ENCODE data around the gene CAB39.
"Not testable (repeated sequence)": the region's sequence is repeated elsewhere in the genome, so short reads cannot be mapped to it uniquely, and the experiment has no call there.

Gene CAB39

DNA sequence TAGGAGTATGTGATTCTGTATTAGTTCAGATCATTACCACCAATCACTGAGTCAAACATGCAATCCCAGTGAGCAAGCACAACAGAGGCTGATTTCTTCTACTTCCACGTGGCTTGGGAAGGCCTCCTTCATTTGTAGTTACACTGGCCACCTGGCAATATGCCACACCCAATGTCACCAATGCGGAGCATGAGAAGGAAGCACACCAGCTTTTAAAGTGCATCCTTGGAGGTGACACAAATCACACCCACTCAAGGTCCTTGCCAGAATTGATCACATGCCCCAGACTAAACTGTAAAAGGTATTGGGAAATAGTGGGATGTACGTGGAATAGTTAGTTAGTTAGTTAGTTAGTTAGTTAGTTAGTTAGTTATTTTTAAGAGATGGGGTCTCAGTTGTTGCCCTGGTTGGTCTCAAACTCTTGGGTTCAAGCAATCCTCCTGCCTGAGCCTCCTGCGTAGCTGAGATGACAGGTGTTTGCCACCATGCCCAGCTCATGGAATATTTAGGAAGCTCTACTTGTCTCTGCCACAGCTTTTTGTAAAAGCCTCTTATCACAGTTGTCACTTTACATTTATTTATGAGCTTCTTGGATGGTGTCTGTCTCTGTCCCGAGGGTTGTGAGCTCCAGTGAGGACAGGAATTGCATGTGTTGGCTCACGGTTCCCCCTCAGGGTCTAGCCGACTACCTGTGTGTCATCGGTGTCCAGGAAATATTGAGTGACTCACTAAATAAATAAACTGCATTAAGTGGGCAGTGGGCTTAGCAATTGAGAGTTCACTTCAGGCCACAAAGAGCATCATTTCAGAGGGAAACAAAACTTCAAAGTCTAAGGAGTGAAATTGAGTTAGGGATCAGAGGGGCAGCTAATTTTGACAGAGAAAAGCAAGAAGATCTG lies 28.1 kb upstream of the CAB39 start:
- DNase-seq: no peak

GRCh38 chr2:230685178-230685577 lies 27.5 kb upstream of the CAB39 start:
- DNase-seq: peak in 3 of 14 donors; percentile 10 to 13 (median 12)

- no peak for DNase-seq
Measured at GRCh38 chr2:230687498-230687897, 25.1 kb upstream of the CAB39 start.

DNA sequence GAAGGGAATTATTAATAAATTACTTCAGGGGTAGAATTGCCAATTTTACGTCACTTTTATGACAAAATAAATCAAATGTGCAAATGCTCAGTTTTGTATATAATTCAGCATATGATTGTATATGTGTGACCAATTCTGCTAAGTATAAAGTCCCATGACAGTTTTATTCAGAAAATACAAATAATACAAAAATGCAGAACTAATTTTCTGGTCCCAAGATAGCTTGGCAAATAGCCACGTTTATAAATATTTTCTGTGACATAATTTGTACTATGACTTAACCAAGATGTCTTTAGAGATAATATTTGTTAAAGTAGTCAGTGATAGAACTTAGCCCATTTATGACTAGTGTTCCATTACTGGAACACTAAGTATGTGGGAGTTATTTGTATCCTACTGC lies 24.2 kb upstream of the CAB39 start:
- no peak for DNase-seq

GRCh38 chr2:230690439-230690838 lies 22.2 kb upstream of the CAB39 start:
- peak in 2 of 14 donors; percentile 8 to 33 for DNase-seq

- DNase-seq: no peak
Measured at GRCh38 chr2:230691005-230691647, 21.5 kb upstream of the CAB39 start.

GRCh38 chr2:230692760-230693159 lies 19.9 kb upstream of the CAB39 start:
- DNase-seq: no peak

DNA sequence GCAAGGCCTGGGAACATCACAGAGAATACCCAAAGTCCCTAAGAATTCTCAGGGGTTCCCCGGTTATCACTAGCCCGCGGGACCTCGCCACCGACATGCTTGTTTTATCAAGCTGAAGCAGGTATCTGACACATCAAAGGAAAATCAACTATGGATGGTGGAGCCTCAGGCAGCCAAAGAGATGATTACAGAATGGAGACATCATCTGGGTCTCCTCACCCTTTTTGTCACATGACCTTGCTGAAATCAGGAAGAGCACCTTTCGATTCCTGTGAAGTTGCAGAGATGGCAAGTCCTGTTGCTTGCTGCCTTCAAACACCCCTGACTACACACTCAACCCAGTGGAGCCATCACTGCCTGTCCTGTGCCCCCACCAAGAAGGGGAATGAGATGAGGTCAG lies 19.2 kb upstream of the CAB39 start:
- DNase-seq: no peak

GRCh38 chr2:230694241-230694640 lies 18.4 kb upstream of the CAB39 start:
- DNase-seq: no peak

DNA sequence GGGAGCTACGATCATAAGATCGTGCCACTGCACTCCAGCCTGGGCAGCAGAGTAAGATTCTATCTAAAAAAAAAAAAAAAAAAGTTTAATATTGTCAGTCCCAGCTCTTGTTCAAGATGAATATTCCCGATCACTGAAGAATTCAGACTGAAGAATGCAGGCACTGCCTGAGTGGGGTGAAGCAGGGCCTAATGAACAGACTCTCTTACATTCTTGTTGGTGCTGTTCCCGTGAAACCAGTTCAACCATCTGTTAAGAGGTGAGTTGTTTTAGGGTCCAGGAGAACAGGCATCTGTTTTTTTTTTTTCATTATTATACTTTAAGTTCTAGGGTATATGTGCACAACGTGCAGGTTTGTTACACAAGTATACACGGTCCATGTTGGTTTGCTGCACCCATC lies 17.1 kb upstream of the CAB39 start:
- DNase-seq: no peak

DNA sequence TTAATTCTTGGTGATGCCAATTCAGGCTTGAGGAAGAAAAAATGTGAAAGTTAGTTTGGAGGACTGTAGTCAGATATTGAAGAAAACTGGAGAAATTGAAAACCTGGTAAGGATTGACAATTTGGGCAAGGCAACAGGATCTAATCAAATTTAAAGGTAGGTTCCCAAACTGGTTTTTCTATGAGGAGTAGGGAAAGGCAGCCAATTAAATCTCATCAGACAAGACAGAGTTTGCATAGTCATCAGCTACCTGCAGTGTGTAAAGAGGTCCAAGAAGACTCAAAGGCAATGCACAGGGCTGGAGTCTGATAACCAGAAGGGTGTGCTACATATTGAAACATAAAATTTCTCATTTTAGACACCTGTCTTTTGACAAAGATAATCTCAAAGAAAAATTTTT lies 16.0 kb upstream of the CAB39 start:
- no peak for DNase-seq

- no peak for DNase-seq
Measured at GRCh38 chr2:230697676-230698075, 15.0 kb upstream of the CAB39 start.

DNA sequence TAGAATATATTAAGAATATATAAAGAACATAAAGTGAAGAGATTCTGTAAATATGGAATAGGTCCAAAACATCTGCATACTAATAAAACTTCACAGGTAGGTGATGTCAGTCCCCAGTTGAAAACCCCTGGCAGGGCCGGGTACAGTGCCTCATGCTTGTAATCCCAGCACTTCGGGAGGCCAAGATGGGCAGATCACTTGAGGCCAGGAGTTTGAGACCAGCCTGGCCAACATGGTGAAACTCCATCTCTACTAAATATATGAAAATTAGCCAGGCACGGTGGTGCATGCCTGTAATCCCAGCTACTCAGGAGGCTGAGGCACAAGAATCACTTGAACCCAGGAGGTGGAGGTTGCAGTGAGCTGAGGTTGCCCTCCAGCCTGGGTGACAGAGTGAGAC lies 13.9 kb upstream of the CAB39 start:
- DNase-seq: not testable (repeated sequence)

DNA sequence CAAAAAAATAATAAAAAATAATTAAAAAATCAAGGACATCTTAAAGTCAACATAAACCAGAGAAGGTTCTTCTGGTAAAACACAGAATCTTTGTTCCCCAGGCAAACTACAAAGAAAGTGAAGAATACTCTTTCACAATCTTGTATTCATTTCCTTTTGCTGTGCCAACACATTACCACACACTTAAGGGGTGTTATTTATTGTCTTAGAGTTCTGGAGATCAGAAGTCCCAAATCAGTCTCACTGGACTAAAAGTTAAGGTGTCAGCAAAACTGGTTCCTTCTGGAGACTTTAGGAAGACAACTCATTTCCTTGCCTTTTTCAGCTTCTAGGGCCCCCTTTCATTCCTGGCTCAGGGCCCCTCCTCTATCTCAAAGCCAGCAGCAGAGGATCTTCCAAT lies 12.2 kb upstream of the CAB39 start:
- DNase-seq: no peak

- no peak for DNase-seq
Measured at GRCh38 chr2:230701308-230701707, 11.3 kb upstream of the CAB39 start.

DNA sequence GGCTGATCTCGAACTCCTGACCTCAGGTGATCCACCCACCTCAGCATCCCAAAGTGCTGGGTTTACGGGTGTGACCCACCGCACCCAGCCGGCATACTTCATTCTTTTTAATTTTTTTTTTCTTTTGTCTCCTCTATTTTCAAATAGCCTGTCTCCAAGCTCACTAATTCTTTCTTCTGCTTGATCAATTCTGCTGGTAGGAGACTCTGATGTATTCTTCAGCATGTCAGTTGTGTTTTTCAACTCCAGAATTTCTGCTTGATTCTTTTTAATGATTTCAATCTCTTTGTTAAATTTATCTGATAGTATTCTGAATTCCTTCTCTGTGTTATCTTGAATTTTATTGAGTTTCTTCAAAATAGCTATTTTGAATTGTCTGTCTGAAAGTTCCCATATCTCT lies 10.2 kb upstream of the CAB39 start:
- not testable (repeated sequence) for DNase-seq

- no peak for DNase-seq
Measured at GRCh38 chr2:230703514-230703913, 9.1 kb upstream of the CAB39 start.

GRCh38 chr2:230706053-230706521 lies 6.6 kb upstream of the CAB39 start:
- no peak for DNase-seq

GRCh38 chr2:230706966-230707365 lies 5.7 kb upstream of the CAB39 start:
- no peak for DNase-seq

DNA sequence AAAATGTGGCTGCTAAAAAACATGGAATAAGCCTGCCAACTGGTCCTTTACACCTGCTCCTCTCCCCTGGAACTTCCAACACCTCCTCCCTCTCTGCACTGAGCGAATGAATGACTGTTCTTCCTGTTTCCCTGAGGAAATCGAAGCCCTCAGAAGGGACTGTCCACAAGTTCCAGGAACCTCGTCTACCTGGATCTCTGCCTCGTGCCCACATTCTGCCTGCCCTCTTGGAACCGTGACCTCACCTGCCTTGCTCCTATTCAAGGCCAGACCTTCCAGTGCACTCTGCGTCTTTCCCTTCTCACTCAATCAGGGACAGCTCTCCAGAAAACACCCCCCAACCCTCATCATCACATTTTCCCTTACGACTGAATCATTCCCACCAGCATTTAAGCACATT lies 4.4 kb upstream of the CAB39 start:
- DNase-seq: no peak

DNA sequence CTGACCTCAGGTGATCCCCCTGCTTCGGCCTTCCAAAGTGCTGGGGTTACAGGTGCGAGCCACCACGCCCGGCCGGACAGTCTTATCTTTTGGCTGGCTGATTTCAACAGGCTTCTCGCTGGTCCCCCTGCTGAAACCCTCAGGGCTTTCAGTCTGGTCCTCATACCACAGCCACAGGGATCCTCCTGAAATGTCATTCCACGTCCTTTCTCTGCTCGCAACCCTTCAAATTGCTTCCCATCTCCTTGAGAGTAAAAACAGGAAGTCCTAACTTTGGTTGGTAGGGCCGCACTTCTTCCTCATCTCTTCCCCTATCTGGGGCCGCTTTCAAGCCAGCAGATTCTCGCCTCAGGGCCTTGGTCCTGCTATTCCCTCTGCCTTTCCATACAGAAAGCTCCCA lies 1.4 kb upstream of the CAB39 start:
- DNase-seq: peak in 4 of 14 donors; percentile 3 to 5 (median 4)

- DNase-seq: peak in 4 of 14 donors; percentile 11 to 53 (median 50)
Measured at GRCh38 chr2:230713331-230714135, 891 bp downstream of the CAB39 start.

GRCh38 chr2:230714136-230714480 lies 1.5 kb downstream of the CAB39 start:
- DNase-seq: peak in 1 of 14 donors; percentile 41

Data from C1 segment of cervical spinal cord (tissue), 14 donors.